SU-DHL-6 (cell line): ENCODE results near the gene NFYA.
A peak's percentile ranks its signal among the peaks of the same experiment; 100 is the strongest.

ENCODE experiments used
- H2AFZ ChIP-seq: fragments of 200-600 bp; sonication (generic); 2 replicates; pipeline ENCODE4 v1.6.1; 2014; ENCODE audit warnings: low read depth, mild to moderate bottlenecking, moderate library complexity, mixed read lengths, antibody characterized with exemption, low read length; ENCODE audit not compliant: severe bottlenecking
- H3F3A ChIP-seq: fragments of 200-600 bp; shearing (Covaris generic); 2 replicates; pipeline ENCODE4 v1.6.0; 2016; ENCODE audit warnings: antibody characterized with exemption, mild to moderate bottlenecking; ENCODE audit not compliant: insufficient read depth
- H3K27ac ChIP-seq: fragments of 200-600 bp; sonication (generic); 2 replicates; pipeline ENCODE4 v1.5.1; 2016; ENCODE audit warnings: low read depth, mild to moderate bottlenecking, low read length, moderate library complexity, mixed read lengths
- H3K27me3 ChIP-seq: fragments of 200-600 bp; sonication (generic), shearing (Covaris generic); 2 replicates; pipeline ENCODE4 v1.6.0; 2014; ENCODE audit warnings: mild to moderate bottlenecking, low read length
- H3K36me3 ChIP-seq: fragments of 200-600 bp; sonication (generic); 2 replicates; pipeline ENCODE4 v1.6.1; 2014; ENCODE audit warnings: mild to moderate bottlenecking, low read length, mixed read lengths
- H3K4me2 ChIP-seq: fragments of 300-600, 200-600 bp; shearing (Covaris generic), sonication (generic); 2 replicates; pipeline ENCODE4 v1.6.0; 2014; ENCODE audit warnings: low read length, low read depth, mild to moderate bottlenecking; ENCODE audit not compliant: poor library complexity, severe bottlenecking
- H3K4me3 ChIP-seq: fragments of 200-600 bp; sonication (generic); 2 replicates; pipeline ENCODE4 v1.5.1; 2014; ENCODE audit warnings: antibody characterized with exemption, low read length, mild to moderate bottlenecking, mixed read lengths; ENCODE audit not compliant: insufficient read depth, poor library complexity, severe bottlenecking
- H3K79me2 ChIP-seq: fragments of 200-600 bp; sonication (generic); 2 replicates; pipeline ENCODE4 v1.6.1; 2014; ENCODE audit warnings: mild to moderate bottlenecking, low read length, moderate library complexity; ENCODE audit not compliant: insufficient read depth
- H3K9ac ChIP-seq: fragments of 200-600 bp; sonication (generic); 2 replicates; pipeline ENCODE4 v1.7.0; 2014; ENCODE audit warnings: mild to moderate bottlenecking, low read length
- H3K9me2 ChIP-seq: fragments of 200-600 bp; sonication (generic); replicated peaks from 2 replicates; pipeline ENCODE4 v1.6.1; 2014; ENCODE audit warnings: low read length; ENCODE audit not compliant: insufficient read depth
- H3K9me3 ChIP-seq: fragments of 200-600 bp; sonication (generic); 2 replicates; pipeline ENCODE4 v1.6.1; 2014; ENCODE audit warnings: low read length, mixed read lengths; ENCODE audit not compliant: insufficient read depth
- H4K20me1 ChIP-seq: fragments of 200-600 bp; sonication (generic); 2 replicates; pipeline ENCODE4 v1.6.1; 2014; ENCODE audit warnings: low read depth, mild to moderate bottlenecking, antibody characterized with exemption, low read length, moderate library complexity, mixed read lengths
- EZH2phosphoT487 ChIP-seq: fragments of 200-600 bp; sonication (generic), shearing (Covaris generic); conservative IDR thresholded peaks from 2 replicates; pipeline ENCODE4 v1.6.1; 2018; ENCODE audit warnings: mild to moderate bottlenecking, antibody characterized with exemption, low read length, moderate library complexity, mixed read lengths
- TF ChIP-seq, protein P1 (sequence below): fragments of 200-600 bp; sonication (generic); IDR thresholded peaks from one replicate; pipeline ENCODE4 v1.5.1; 2017; ENCODE audit warnings: antibody characterized with exemption, mild to moderate bottlenecking, low read length, moderate library complexity; ENCODE audit not compliant: insufficient read depth, poor library complexity, severe bottlenecking

The NFYA gene

DNA sequence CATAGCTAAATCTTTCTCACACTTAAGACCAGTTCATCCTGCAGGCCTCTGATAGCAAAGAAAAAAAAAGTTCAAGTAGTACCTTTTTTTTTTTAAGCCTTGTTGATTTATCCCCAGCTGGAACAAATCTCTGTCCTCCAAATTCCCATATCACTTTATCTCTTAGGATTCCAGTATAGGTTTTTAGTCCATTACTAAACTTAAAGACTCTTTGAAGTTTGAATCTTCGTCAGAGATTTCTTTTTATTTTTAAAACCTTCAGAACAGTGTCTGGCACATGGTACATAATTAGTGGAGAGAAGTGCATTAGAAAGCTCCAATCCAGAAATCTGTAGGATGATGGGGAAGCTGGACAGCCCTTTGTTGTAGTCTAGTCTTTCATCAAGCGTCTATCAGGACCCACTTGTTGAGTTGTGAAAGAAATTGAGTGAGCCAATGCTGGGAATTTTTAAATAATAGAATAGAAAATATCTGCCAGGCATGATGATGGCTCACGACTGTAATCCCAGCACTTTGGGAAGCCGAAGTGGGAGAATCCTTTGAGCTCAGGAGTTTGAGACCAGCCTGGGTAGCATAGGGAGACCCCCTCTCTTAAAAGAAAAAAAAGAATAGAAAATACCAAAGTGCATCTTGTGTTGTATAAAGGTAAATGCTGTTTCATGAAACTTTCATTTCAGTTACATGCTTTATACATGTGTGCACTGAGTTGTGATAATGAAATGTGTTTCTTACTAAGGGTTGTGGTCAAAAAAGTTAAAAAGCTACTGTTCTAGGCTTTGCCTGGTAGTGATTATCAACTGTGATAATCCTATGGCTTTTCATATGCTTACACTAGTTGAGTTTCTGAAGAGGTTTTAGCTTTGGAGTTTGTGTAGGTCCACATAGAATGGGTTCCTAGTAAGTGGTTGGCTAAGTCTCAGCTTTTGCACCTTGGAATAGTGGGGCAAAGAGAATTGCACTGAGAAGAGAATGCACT is 3.2 kb downstream of the NFYA start:
- peak overlapping the region; percentile 85 for H3K4me2 ChIP-seq
- peak overlapping the region; percentile 98 for H3K9ac ChIP-seq
- H2AFZ ChIP-seq = peak overlapping the region; percentile 3
- peak overlapping the region; percentile 92 for H3K4me3 ChIP-seq
- H3K79me2 ChIP-seq = peaks cover 78% of the 10 kb centered on the region
- H3F3A ChIP-seq = peaks cover 43% of the 10 kb centered on the region
- H4K20me1 ChIP-seq = no peaks in the 10 kb centered on the region
- H3K36me3 ChIP-seq = peaks cover 22% of the 10 kb centered on the region
- peak overlapping the region; percentile 90 for H3K27ac ChIP-seq
- H3K27me3 ChIP-seq = no peaks in the 10 kb centered on the region
- TF ChIP-seq, protein P1, sequence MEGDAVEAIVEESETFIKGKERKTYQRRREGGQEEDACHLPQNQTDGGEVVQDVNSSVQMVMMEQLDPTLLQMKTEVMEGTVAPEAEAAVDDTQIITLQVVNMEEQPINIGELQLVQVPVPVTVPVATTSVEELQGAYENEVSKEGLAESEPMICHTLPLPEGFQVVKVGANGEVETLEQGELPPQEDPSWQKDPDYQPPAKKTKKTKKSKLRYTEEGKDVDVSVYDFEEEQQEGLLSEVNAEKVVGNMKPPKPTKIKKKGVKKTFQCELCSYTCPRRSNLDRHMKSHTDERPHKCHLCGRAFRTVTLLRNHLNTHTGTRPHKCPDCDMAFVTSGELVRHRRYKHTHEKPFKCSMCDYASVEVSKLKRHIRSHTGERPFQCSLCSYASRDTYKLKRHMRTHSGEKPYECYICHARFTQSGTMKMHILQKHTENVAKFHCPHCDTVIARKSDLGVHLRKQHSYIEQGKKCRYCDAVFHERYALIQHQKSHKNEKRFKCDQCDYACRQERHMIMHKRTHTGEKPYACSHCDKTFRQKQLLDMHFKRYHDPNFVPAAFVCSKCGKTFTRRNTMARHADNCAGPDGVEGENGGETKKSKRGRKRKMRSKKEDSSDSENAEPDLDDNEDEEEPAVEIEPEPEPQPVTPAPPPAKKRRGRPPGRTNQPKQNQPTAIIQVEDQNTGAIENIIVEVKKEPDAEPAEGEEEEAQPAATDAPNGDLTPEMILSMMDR = no peak
- TF ChIP-seq EZH2phosphoT487 = no peak
- no peaks in the 10 kb centered on the region for H3K9me2 ChIP-seq
- no peaks in the 10 kb centered on the region for H3K9me3 ChIP-seq

DNA sequence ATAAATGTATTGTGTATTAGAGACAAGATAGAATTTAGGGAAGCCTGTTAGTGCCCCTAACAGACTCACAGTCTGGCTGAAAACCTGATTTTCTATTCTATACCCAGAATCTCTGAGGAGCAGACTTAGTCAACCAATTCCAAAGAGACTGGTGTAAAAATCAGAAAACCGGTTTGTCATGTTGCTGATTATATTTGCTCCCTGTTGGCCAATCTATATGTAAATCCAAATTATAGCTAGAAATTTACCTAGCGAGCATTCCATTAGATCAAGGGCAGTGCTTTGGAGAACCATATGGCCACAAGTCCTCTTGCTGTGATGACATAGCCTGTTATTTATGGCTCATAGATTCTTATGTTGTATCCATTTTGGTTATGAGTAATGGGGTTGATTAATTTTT is 4.8 kb downstream of the NFYA start:
- Histone ChIP-seq H3K79me2 (peaks cover 88% of the 10 kb centered on the region), H3F3A (peaks cover 37% of the 10 kb centered on the region), H3K36me3 (peaks cover 34% of the 10 kb centered on the region), H3K4me3 (no peak overlapping the region), H3K9me2 (no peaks in the 10 kb centered on the region), H3K27me3 (no peaks in the 10 kb centered on the region), H3K9ac (no peak overlapping the region), H4K20me1 (no peaks in the 10 kb centered on the region), H3K9me3 (no peaks in the 10 kb centered on the region), H2AFZ (no peak overlapping the region), H3K27ac (no peak overlapping the region), H3K4me2 (peak overlapping the region; percentile 2)
- TF ChIP-seq EZH2phosphoT487 = no peak
- TF ChIP-seq, protein P1 = no peak

DNA sequence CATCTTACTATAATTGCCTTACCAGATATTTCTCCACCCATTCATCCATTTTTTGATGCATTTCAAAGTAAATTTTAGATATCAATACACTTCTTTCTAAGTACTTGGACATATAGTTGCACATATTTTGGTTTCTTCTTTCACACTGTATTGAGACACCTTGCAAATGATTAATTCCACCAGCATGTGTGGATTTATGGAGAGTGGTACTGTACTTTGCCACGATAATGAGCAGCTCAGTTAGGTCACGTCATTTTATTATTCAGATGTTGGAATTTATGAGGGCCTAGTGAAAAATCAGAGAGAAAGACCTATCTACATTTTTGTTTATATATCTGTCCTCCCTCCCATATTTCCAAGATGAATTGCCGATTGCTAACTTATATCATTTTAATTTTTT is 5.3 kb downstream of the NFYA start:
- Histone ChIP-seq H3K9me3 (no peaks in the 10 kb centered on the region), H3K36me3 (peaks cover 36% of the 10 kb centered on the region), H3K9ac (no peak overlapping the region), H3K79me2 (peaks cover 88% of the 10 kb centered on the region), H3K27ac (no peak overlapping the region), H3K27me3 (no peaks in the 10 kb centered on the region), H2AFZ (no peak overlapping the region), H3F3A (peaks cover 37% of the 10 kb centered on the region), H3K4me2 (peak overlapping the region; percentile 0), H3K4me3 (no peak overlapping the region), H3K9me2 (no peaks in the 10 kb centered on the region), H4K20me1 (no peaks in the 10 kb centered on the region)
- TF ChIP-seq, protein P1 = no peak
- TF ChIP-seq EZH2phosphoT487 = no peak
